ENCODE measurements around the gene ESRRG.

- TF ChIP-seq POLR2A (IDR thresholded peaks at IDR 0.05) = no peak
- TF ChIP-seq CTCF (IDR thresholded peaks at IDR 0.05) = no peak
Measured at GRCh38 chr1:216559359-216559758, 163.9 kb downstream of the ESRRG start.

Measured in lower leg skin (tissue), 3 donors.